ENCODE results near the gene C1D.

- no peak for TF ChIP-seq CTCF (IDR thresholded peaks at IDR 0.05)
- TF ChIP-seq POLR2AphosphoS5 (IDR thresholded peaks at IDR 0.05), result no peak
Measured at GRCh38 chr2:68103030-68103708, 40.4 kb upstream of the C1D start.

Measured in breast epithelium (tissue), 3 donors.